DND-41 (cell line): Measurements from ENCODE around the gene SCLY.

ENCODE experiments used
- ATAC-seq: fragments of 200-7000 bp; cut with Tn5 transposase; 3 replicates; pipeline ENCODE4 v1.9.1; 2021; ENCODE audit warnings: low read depth; ENCODE audit not compliant: insufficient read depth
- DNase-seq: peaks from one replicate; pipeline ENCODE4 v3.0.0-alpha.2; 2020
- H2AFZ ChIP-seq: 2 replicates; pipeline ENCODE4 v1.6.0; 2012; ENCODE audit warnings: low read depth, low read length
- H3K27ac ChIP-seq: 2 replicates; pipeline ENCODE4 v1.5.1; 2012; ENCODE audit warnings: low read length, inconsistent platforms
- H3K27me3 ChIP-seq: fragments of 200-600 bp; sonication (generic); 2 replicates; pipeline ENCODE4 v1.6.0; 2012; ENCODE audit warnings: low read length, mild to moderate bottlenecking, inconsistent platforms; ENCODE audit not compliant: insufficient read depth, poor library complexity
- H3K36me3 ChIP-seq: 2 replicates; pipeline ENCODE4 v1.5.1; 2012; ENCODE audit warnings: low read length, inconsistent platforms; ENCODE audit not compliant: insufficient read depth
- H3K4me1 ChIP-seq: 2 replicates; pipeline ENCODE4 v1.5.1; 2012; ENCODE audit warnings: mild to moderate bottlenecking, low read length; ENCODE audit not compliant: insufficient read depth
- H3K4me2 ChIP-seq: 2 replicates; pipeline ENCODE4 v1.6.0; 2012; ENCODE audit warnings: mild to moderate bottlenecking, moderate library complexity, low read length, inconsistent platforms; ENCODE audit not compliant: insufficient read depth
- H3K4me3 ChIP-seq, 2 experiments: fragments of 200-600 bp in 1 of 2; shearing (Covaris generic) in 1 of 2; 2 replicates each; pipeline ENCODE4 v1.5.1; 2012 to 2016; ENCODE audit warnings: inconsistent platforms in 2 of 2, low read length in 2 of 2, mild to moderate bottlenecking in 2 of 2, low read depth in 1 of 2, moderate library complexity in 1 of 2
- H3K79me2 ChIP-seq: 2 replicates; pipeline ENCODE4 v1.6.0; 2012; ENCODE audit warnings: low read length, inconsistent platforms; ENCODE audit not compliant: insufficient read depth
- H3K9ac ChIP-seq: 2 replicates; pipeline ENCODE4 v1.6.0; 2012; ENCODE audit warnings: low read depth, mild to moderate bottlenecking, inconsistent platforms, low read length, moderate library complexity
- H3K9me3 ChIP-seq: 2 replicates; pipeline ENCODE4 v1.5.1; 2012; ENCODE audit warnings: low read length, moderate library complexity, mild to moderate bottlenecking, inconsistent platforms; ENCODE audit not compliant: insufficient read depth, severe bottlenecking
- H4K20me1 ChIP-seq: 2 replicates; pipeline ENCODE4 v1.6.0; 2012; ENCODE audit warnings: low read length; ENCODE audit not compliant: insufficient read depth
- EZH2 ChIP-seq: IDR thresholded peaks from 3 replicates; pipeline ENCODE4 v1.6.1; 2012; ENCODE audit warnings: borderline replicate concordance, low read depth, mild to moderate bottlenecking, moderate library complexity, low read length, inconsistent platforms; ENCODE audit not compliant: severe bottlenecking
- TF ChIP-seq, protein P1 (sequence below): IDR thresholded peaks from 2 replicates; pipeline ENCODE4 v1.5.1; 2012; ENCODE audit warnings: borderline replicate concordance, low read length, moderate library complexity, mild to moderate bottlenecking; ENCODE audit not compliant: poor library complexity, severe bottlenecking; ENCODE audit errors: extremely low read depth

Gene SCLY

GRCh38 chr2:238063414-238064189, 2.8 kb downstream of the SCLY start:
- Histone ChIP-seq H3K27me3 (no peaks in the 10 kb centered on the region), H3K9me3 (no peaks in the 10 kb centered on the region), H3K4me1 (peaks cover 57% of the 10 kb centered on the region), H3K36me3 (peaks cover 40% of the 10 kb centered on the region), H3K27ac (no peak overlapping the region), H3K4me2 (no peak overlapping the region), H3K4me3 (no peak overlapping the region), H4K20me1 (0 out of 2 replicates have a peak, but pooled peaks cover 4% of the 10 kb centered on the region), H3K79me2 (peaks cover 47% of the 10 kb centered on the region), H3K9ac (no peak overlapping the region), H2AFZ (no peak overlapping the region)
- no peak for DNase-seq
- no peak for ATAC-seq
- TF ChIP-seq EZH2 = no peak
- TF ChIP-seq, protein P1, sequence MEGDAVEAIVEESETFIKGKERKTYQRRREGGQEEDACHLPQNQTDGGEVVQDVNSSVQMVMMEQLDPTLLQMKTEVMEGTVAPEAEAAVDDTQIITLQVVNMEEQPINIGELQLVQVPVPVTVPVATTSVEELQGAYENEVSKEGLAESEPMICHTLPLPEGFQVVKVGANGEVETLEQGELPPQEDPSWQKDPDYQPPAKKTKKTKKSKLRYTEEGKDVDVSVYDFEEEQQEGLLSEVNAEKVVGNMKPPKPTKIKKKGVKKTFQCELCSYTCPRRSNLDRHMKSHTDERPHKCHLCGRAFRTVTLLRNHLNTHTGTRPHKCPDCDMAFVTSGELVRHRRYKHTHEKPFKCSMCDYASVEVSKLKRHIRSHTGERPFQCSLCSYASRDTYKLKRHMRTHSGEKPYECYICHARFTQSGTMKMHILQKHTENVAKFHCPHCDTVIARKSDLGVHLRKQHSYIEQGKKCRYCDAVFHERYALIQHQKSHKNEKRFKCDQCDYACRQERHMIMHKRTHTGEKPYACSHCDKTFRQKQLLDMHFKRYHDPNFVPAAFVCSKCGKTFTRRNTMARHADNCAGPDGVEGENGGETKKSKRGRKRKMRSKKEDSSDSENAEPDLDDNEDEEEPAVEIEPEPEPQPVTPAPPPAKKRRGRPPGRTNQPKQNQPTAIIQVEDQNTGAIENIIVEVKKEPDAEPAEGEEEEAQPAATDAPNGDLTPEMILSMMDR = no peak

- peaks cover 46% of the 10 kb centered on the region for H3K36me3 ChIP-seq
- no peaks in the 10 kb centered on the region for H3K27me3 ChIP-seq
Measured at GRCh38 chr2:238064376-238064775, 3.6 kb downstream of the SCLY start.

GRCh38 chr2:238065071-238065846, 4.5 kb downstream of the SCLY start:
- 0 out of 2 replicates have a peak, but pooled peaks cover 4% of the 10 kb centered on the region for H4K20me1 ChIP-seq
- H2AFZ ChIP-seq = no peak overlapping the region
- peaks cover 59% of the 10 kb centered on the region for H3K4me1 ChIP-seq
- H3K79me2 ChIP-seq = peaks cover 42% of the 10 kb centered on the region
- no peak overlapping the region for H3K9ac ChIP-seq
- H3K27me3 ChIP-seq = no peaks in the 10 kb centered on the region
- DNase-seq (no peak), ATAC-seq (no peak)
- H3K4me3 ChIP-seq = no peak overlapping the region
- TF ChIP-seq EZH2 = no peak
- TF ChIP-seq, protein P1 = no peak
- H3K9me3 ChIP-seq = no peaks in the 10 kb centered on the region
- no peak overlapping the region for H3K4me2 ChIP-seq
- H3K36me3 ChIP-seq = peaks cover 55% of the 10 kb centered on the region
- no peak overlapping the region for H3K27ac ChIP-seq

More at GRCh38 chr2:238064376-238064775, 3.6 kb downstream of the SCLY start:
- no peak for ATAC-seq
- no peak overlapping the region for H3K27ac ChIP-seq
- no peaks in the 10 kb centered on the region for H3K9me3 ChIP-seq
- TF ChIP-seq EZH2 = no peak
- TF ChIP-seq, protein P1 = no peak
- no peak for DNase-seq
- H3K4me2 ChIP-seq = no peak overlapping the region
- 0 out of 2 replicates have a peak, but pooled peaks cover 4% of the 10 kb centered on the region for H4K20me1 ChIP-seq
- H3K4me1 ChIP-seq = peaks cover 61% of the 10 kb centered on the region
- peaks cover 47% of the 10 kb centered on the region for H3K79me2 ChIP-seq
- H3K9ac ChIP-seq = no peak overlapping the region
- no peak overlapping the region for H3K4me3 ChIP-seq
- no peak overlapping the region for H2AFZ ChIP-seq
